Measurements from ENCODE around the gene KBTBD8. TPM values are rescaled to one million over a fixed set of nuclear protein-coding genes. Genes with fewer than 3 reads are reported as not detected.

KBTBD8 gene
- total and polyA plus RNA-seq, 2 of the 13 experiments (the other 11 are each of a cell fraction or from before 2014, with no cell fraction given) = 1.1 to 7.6 TPM

DNA sequence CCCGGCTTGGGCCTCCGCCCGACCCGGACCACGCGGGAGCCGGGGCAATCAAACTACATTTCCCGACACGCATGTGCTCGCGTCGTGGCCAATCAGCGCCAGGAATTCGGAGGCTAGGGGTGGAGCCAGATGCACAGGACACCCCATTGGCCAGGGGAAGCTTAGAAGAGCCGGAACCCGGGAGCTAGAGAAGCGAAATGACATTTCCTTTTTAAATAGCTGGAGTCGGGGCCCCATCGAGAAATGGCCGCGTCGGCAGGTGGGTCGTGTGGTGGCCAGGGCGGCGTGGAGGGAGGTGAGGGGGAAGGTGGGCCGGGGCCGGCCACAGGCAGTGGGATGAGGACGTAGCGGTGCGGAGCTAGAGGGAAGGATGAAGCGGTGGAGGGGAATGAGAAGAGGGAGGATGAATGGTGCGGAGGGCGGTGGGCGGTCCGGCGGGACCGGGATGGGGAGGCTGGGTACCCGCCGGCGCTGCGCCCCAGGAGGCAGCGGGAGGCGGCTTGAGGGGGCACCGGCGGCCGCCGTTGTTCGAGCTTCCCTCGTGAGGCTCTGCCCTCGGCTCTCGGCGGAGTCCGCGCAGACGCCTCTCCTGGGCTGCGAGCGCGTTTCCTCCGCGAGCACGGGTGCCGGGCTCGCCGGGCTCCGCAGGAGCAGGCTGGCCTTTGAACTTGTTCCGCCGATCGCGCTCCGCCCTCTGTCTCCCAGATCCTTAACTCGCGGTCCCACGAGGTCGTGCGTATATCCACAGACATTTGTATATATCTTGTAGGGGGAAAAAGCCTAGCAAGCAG lies at the start of gene KBTBD8 (continued):
- TF ChIP-seq, protein P1, sequence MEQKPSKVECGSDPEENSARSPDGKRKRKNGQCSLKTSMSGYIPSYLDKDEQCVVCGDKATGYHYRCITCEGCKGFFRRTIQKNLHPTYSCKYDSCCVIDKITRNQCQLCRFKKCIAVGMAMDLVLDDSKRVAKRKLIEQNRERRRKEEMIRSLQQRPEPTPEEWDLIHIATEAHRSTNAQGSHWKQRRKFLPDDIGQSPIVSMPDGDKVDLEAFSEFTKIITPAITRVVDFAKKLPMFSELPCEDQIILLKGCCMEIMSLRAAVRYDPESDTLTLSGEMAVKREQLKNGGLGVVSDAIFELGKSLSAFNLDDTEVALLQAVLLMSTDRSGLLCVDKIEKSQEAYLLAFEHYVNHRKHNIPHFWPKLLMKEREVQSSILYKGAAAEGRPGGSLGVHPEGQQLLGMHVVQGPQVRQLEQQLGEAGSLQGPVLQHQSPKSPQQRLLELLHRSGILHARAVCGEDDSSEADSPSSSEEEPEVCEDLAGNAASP (CRISPR knock-in tag; IDR thresholded peaks at IDR 0.05; ENCODE audit: borderline replicate concordance) = no peak
- no peak for TF ChIP-seq ZBTB3 (CRISPR knock-in tag; IDR thresholded peaks at IDR 0.05; ENCODE audit: borderline replicate concordance, low read depth)
- peak; percentile 31; the same call in 1 of the 2 replicates for TF ChIP-seq TAF1 (CRISPR knock-in tag; IDR thresholded peaks at IDR 0.05)
- no peak for TF ChIP-seq MBD4 (IDR thresholded peaks at IDR 0.05; ENCODE audit: borderline replicate concordance, low read length)
- TF ChIP-seq ZNF563 (CRISPR knock-in tag; IDR thresholded peaks at IDR 0.05) = no peak
- TF ChIP-seq, protein P2, sequence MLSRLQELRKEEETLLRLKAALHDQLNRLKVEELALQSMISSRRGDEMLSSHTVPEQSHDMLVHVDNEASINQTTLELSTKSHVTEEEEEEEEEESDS (CRISPR knock-in tag; IDR thresholded peaks at IDR 0.05; ENCODE audit: borderline replicate concordance) = no peak
- TF ChIP-seq, protein P3, sequence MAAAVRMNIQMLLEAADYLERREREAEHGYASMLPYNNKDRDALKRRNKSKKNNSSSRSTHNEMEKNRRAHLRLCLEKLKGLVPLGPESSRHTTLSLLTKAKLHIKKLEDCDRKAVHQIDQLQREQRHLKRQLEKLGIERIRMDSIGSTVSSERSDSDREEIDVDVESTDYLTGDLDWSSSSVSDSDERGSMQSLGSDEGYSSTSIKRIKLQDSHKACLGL (CRISPR knock-in tag; IDR thresholded peaks at IDR 0.05) = no peak
- no peak for TF ChIP-seq FOXM1 (CRISPR knock-in tag; IDR thresholded peaks at IDR 0.05)
- TF ChIP-seq, protein P4, sequence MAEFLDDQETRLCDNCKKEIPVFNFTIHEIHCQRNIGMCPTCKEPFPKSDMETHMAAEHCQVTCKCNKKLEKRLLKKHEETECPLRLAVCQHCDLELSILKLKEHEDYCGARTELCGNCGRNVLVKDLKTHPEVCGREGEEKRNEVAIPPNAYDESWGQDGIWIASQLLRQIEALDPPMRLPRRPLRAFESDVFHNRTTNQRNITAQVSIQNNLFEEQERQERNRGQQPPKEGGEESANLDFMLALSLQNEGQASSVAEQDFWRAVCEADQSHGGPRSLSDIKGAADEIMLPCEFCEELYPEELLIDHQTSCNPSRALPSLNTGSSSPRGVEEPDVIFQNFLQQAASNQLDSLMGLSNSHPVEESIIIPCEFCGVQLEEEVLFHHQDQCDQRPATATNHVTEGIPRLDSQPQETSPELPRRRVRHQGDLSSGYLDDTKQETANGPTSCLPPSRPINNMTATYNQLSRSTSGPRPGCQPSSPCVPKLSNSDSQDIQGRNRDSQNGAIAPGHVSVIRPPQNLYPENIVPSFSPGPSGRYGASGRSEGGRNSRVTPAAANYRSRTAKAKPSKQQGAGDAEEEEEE (CRISPR knock-in tag; IDR thresholded peaks at IDR 0.05; ENCODE audit: borderline replicate concordance) = no peak
- no peak for TF ChIP-seq SMAD1 (CRISPR knock-in tag; IDR thresholded peaks at IDR 0.05; ENCODE audit: borderline replicate concordance, low read depth)
- TF ChIP-seq, protein P5, sequence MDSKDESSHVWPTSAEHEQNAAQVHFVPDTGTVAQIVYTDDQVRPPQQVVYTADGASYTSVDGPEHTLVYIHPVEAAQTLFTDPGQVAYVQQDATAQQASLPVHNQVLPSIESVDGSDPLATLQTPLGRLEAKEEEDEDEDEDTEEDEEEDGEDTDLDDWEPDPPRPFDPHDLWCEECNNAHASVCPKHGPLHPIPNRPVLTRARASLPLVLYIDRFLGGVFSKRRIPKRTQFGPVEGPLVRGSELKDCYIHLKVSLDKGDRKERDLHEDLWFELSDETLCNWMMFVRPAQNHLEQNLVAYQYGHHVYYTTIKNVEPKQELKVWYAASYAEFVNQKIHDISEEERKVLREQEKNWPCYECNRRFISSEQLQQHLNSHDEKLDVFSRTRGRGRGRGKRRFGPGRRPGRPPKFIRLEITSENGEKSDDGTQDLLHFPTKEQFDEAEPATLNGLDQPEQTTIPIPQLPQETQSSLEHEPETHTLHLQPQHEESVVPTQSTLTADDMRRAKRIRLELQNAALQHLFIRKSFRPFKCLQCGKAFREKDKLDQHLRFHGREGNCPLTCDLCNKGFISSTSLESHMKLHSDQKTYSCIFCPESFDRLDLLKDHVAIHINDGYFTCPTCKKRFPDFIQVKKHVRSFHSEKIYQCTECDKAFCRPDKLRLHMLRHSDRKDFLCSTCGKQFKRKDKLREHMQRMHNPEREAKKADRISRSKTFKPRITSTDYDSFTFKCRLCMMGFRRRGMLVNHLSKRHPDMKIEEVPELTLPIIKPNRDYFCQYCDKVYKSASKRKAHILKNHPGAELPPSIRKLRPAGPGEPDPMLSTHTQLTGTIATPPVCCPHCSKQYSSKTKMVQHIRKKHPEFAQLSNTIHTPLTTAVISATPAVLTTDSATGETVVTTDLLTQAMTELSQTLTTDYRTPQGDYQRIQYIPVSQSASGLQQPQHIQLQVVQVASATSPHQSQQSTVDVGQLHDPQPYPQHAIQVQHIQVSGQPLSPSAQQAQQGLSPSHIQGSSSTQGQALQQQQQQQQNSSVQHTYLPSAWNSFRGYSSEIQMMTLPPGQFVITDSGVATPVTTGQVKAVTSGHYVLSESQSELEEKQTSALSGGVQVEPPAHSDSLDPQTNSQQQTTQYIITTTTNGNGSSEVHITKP (CRISPR knock-in tag; IDR thresholded peaks at IDR 0.05; ENCODE audit: low read depth) = no peak
- TF ChIP-seq, protein P6, sequence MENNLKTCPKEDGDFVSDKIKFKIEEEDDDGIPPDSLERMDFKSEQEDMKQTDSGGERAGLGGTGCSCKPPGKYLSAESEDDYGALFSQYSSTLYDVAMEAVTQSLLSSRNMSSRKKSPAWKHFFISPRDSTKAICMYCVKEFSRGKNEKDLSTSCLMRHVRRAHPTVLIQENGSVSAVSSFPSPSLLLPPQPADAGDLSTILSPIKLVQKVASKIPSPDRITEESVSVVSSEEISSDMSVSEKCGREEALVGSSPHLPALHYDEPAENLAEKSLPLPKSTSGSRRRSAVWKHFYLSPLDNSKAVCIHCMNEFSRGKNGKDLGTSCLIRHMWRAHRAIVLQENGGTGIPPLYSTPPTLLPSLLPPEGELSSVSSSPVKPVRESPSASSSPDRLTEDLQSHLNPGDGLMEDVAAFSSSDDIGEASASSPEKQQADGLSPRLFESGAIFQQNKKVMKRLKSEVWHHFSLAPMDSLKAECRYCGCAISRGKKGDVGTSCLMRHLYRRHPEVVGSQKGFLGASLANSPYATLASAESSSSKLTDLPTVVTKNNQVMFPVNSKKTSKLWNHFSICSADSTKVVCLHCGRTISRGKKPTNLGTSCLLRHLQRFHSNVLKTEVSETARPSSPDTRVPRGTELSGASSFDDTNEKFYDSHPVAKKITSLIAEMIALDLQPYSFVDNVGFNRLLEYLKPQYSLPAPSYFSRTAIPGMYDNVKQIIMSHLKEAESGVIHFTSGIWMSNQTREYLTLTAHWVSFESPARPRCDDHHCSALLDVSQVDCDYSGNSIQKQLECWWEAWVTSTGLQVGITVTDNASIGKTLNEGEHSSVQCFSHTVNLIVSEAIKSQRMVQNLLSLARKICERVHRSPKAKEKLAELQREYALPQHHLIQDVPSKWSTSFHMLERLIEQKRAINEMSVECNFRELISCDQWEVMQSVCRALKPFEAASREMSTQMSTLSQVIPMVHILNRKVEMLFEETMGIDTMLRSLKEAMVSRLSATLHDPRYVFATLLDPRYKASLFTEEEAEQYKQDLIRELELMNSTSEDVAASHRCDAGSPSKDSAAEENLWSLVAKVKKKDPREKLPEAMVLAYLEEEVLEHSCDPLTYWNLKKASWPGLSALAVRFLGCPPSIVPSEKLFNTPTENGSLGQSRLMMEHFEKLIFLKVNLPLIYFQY (CRISPR knock-in tag; IDR thresholded peaks at IDR 0.05; ENCODE audit: borderline replicate concordance) = no peak
- no peak for TF ChIP-seq MYNN (CRISPR knock-in tag; IDR thresholded peaks at IDR 0.05; ENCODE audit: low read depth)
- TF ChIP-seq JUNB (CRISPR knock-in tag; IDR thresholded peaks at IDR 0.05; ENCODE audit: borderline replicate concordance) = no peak

Measured in HepG2 (cell line).